OCI-LY7 (cell line): ENCODE results near the gene ENTR1. TPM values are rescaled to one million over a fixed set of nuclear protein-coding genes. Genes with fewer than 3 reads are reported as not detected.
A peak's percentile ranks its signal among the peaks of the same experiment; 100 is the strongest.

Source experiments
- BruUV-seq: library from RNA; stranded (reverse); fragments of 400-500 nt; replicated peaks from 2 replicates; lab custom pipeline; 2021; lab: Mats Ljungman, UMichigan
- CTCF ChIA-PET: fragments of 300-600 bp; sonication (Branson Sonifier 250); formaldehyde crosslinking; loops from one replicate; lab custom pipeline; 2022; ENCODE audit warnings: antibody characterized with exemption; ENCODE audit not compliant: unreplicated experiment; lab: Charles Lee
- POLR2A ChIA-PET: fragments of 300-600 bp; sonication (Branson Sonifier 250); formaldehyde crosslinking; loops from one replicate; lab custom pipeline; 2022; ENCODE audit warnings: antibody characterized with exemption; lab: Charles Lee
- DNase-seq: peaks from one replicate; pipeline ENCODE4 v3.0.0-alpha.2; 2015; ENCODE audit warnings: low spot score
- H2AFZ ChIP-seq: fragments of 200-600 bp; sonication (generic), shearing (Covaris generic); 2 replicates; pipeline ENCODE4 v1.6.1; 2014; ENCODE audit warnings: mild to moderate bottlenecking, antibody characterized with exemption, low read length, moderate library complexity
- H3K27ac ChIP-seq: fragments of 200-600 bp; sonication (generic); 2 replicates; pipeline ENCODE4 v1.5.1; 2014; ENCODE audit warnings: mixed run types, low read depth, mild to moderate bottlenecking, moderate library complexity, low read length, inconsistent platforms; ENCODE audit not compliant: poor library complexity, severe bottlenecking
- H3K36me3 ChIP-seq: fragments of 200-600 bp; sonication (generic); 2 replicates; pipeline ENCODE4 v1.6.1; 2014; ENCODE audit warnings: mild to moderate bottlenecking, antibody characterized with exemption, low read length, moderate library complexity, mixed read lengths; ENCODE audit not compliant: insufficient read depth
- H3K4me1 ChIP-seq: fragments of 200-600 bp; sonication (generic); 2 replicates; pipeline ENCODE4 v1.5.1; 2014; ENCODE audit warnings: mild to moderate bottlenecking, low read length; ENCODE audit not compliant: insufficient read depth, poor library complexity, severe bottlenecking
- H3K4me2 ChIP-seq: fragments of 200-600 bp; sonication (generic); 2 replicates; pipeline ENCODE4 v1.6.1; 2014; ENCODE audit warnings: mild to moderate bottlenecking, low read length
- H3K4me3 ChIP-seq: fragments of 200-600 bp; sonication (generic); 2 replicates; pipeline ENCODE4 v1.5.1; 2014; ENCODE audit warnings: mild to moderate bottlenecking, low read depth, low read length; ENCODE audit not compliant: poor library complexity, severe bottlenecking
- H3K79me2 ChIP-seq: fragments of 200-600 bp; sonication (generic); 2 replicates; pipeline ENCODE4 v1.6.1; 2016; ENCODE audit warnings: low read depth, mild to moderate bottlenecking, low read length, moderate library complexity, mixed read lengths; ENCODE audit not compliant: insufficient read depth
- H3K9me2 ChIP-seq: fragments of 200-600 bp; sonication (generic); 2 replicates; pipeline ENCODE4 v1.6.1; 2016; ENCODE audit warnings: mild to moderate bottlenecking, low read length, mixed read lengths; ENCODE audit not compliant: insufficient read depth
- H3K9me3 ChIP-seq: fragments of 200-600 bp; sonication (generic); 2 replicates; pipeline ENCODE4 v1.6.1; 2014; ENCODE audit warnings: mild to moderate bottlenecking, mixed run types, low read length, mixed read lengths
- H4K20me1 ChIP-seq: fragments of 200-600 bp; sonication (generic); 2 replicates; pipeline ENCODE4 v1.6.1; 2014; ENCODE audit warnings: mild to moderate bottlenecking, antibody characterized with exemption, low read length, moderate library complexity, mixed read lengths; ENCODE audit not compliant: insufficient read depth
- CTCF ChIP-seq: fragments of 200-600 bp; sonication (generic); conservative IDR thresholded peaks from 2 replicates; pipeline ENCODE4 v1.5.1; 2014; ENCODE audit warnings: mild to moderate bottlenecking, antibody characterized with exemption, low read length, moderate library complexity, mixed read lengths
- EZH2phosphoT487 ChIP-seq: fragments of 200-600 bp; sonication (generic); IDR thresholded peaks from 2 replicates; pipeline ENCODE4 v1.6.1; 2018; ENCODE audit warnings: low read depth, borderline replicate concordance, mild to moderate bottlenecking, mixed run types, antibody characterized with exemption, low read length, moderate library complexity, mixed read lengths
- intact Hi-C: fragments of 100-400 bp; cut with micrococcal nuclease; formaldehyde crosslinking; loops from one replicate; pipeline ENCODE4 v1.10.0; 2022; ENCODE audit not compliant: unreplicated experiment
- total RNA-seq, 2 experiments: library from RNA; depleted of rRNA in 1 of 2; stranded (reverse); fragments of >200 nt in 1 of 2; shearing (Covaris generic) in 1 of 2; gene quantifications; 2 replicates each; pipeline ENCODE4 v1.2.3, GENCODE V29; 2014 to 2022

ENTR1 gene
- total RNA-seq, 2 experiments from 2014 or later, result 103 to 109 TPM

- Histone ChIP-seq H3K9me3 (no peaks in the 10 kb centered on the region), H3K4me2 (no peak overlapping the region), H3K27ac (peak overlapping the region; percentile 18), H4K20me1 (no peaks in the 10 kb centered on the region), H3K9me2 (no peaks in the 10 kb centered on the region), H3K4me3 (no peak overlapping the region), H3K79me2 (peaks cover 23% of the 10 kb centered on the region; the same call in 1 of the 2 replicates), H2AFZ (no peak overlapping the region), H3K36me3 (peaks cover 74% of the 10 kb centered on the region), H3K4me1 (peaks cover 33% of the 10 kb centered on the region)
- intact Hi-C loops, result no loop called here
- no peak for DNase-seq
- ChIA-PET CTCF (no interaction called here), POLR2A (no interaction called here)
- BruUV-seq, result no TSS peak
- no peak for TF ChIP-seq EZH2phosphoT487
- TF ChIP-seq CTCF, result no peak
Observed at GRCh38 chr9:136404801-136405136, 5.6 kb downstream of the ENTR1 start.

- POLR2A ChIA-PET, result no interaction called here
- CTCF ChIA-PET, result no interaction called here
- no peak for DNase-seq
- Histone ChIP-seq H4K20me1 (peaks cover 4% of the 10 kb centered on the region; the same call in 1 of the 2 replicates), H3K4me1 (peaks cover 28% of the 10 kb centered on the region), H3K9me3 (no peaks in the 10 kb centered on the region), H3K79me2 (peaks cover 23% of the 10 kb centered on the region), H2AFZ (no peak overlapping the region), H3K4me2 (no peak overlapping the region), H3K36me3 (peaks cover 74% of the 10 kb centered on the region), H3K27ac (peak overlapping the region; percentile 18), H3K4me3 (no peak overlapping the region), H3K9me2 (no peaks in the 10 kb centered on the region)
- no TSS peak for BruUV-seq
- no peak for TF ChIP-seq EZH2phosphoT487
- TF ChIP-seq CTCF, result no peak
- intact Hi-C loops, result no loop called here
Observed at GRCh38 chr9:136403915-136404800, 6.3 kb downstream of the ENTR1 start.

- H2AFZ ChIP-seq, result no peak overlapping the region
- DNase-seq, result no peak
- H3K79me2 ChIP-seq, result peaks cover 23% of the 10 kb centered on the region
- TF ChIP-seq EZH2phosphoT487 (no peak), CTCF (no peak)
- H4K20me1 ChIP-seq, result peaks cover 10% of the 10 kb centered on the region; the same call in 1 of the 2 replicates
- peaks cover 73% of the 10 kb centered on the region for H3K36me3 ChIP-seq
- H3K4me3 ChIP-seq, result no peak overlapping the region
- H3K9me2 ChIP-seq, result no peaks in the 10 kb centered on the region
- no peaks in the 10 kb centered on the region for H3K9me3 ChIP-seq
- H3K27ac ChIP-seq, result no peak overlapping the region
- no peak overlapping the region for H3K4me2 ChIP-seq
- intact Hi-C loops, result no loop called here
- peaks cover 27% of the 10 kb centered on the region for H3K4me1 ChIP-seq
- POLR2A ChIA-PET, result no interaction called here
- no TSS peak for BruUV-seq
- CTCF ChIA-PET, result no interaction called here
Observed at GRCh38 chr9:136403538-136403914, 6.9 kb downstream of the ENTR1 start.
